H4 (cell line): ENCODE results near the gene HCK. TPM values are rescaled to one million over a fixed set of nuclear protein-coding genes. Genes with fewer than 3 reads are reported as not detected.

Experiments
- DNase-seq: peaks from one replicate; pipeline ENCODE4 v3.0.0-alpha.2; 2015; ENCODE audit warnings: low spot score
- total RNA-seq: library from RNA; depleted of rRNA; stranded (reverse); fragments of >200 nt; shearing (Covaris generic); gene quantifications from 2 replicates; pipeline ENCODE4 v1.2.3, GENCODE V29; 2014; rRNA removed

The HCK gene
- not detected in 2 replicates for total RNA-seq

GRCh38 chr20:32052090-32052777, at the start of gene HCK:
Gene HCK (plus strand): TSS chr20:32052242.
- DNase-seq = no peak

- DNase-seq = no peak
Measured at GRCh38 chr20:32003325-32003724, 48.7 kb upstream of the HCK start.

- peak; percentile 21 for DNase-seq
Measured at GRCh38 chr20:32004963-32005362, 47.1 kb upstream of the HCK start.

- DNase-seq = no peak
Measured at GRCh38 chr20:32006053-32006452, 46.0 kb upstream of the HCK start.

GRCh38 chr20:32006841-32007786, 44.9 kb upstream of the HCK start:
- DNase-seq = no peak

- peak; percentile 38 for DNase-seq
Measured at GRCh38 chr20:32007787-32008616, 44.0 kb upstream of the HCK start.

GRCh38 chr20:32009564-32009963, 42.5 kb upstream of the HCK start:
- no peak for DNase-seq

- DNase-seq = no peak
Measured at GRCh38 chr20:32010101-32010500, 41.9 kb upstream of the HCK start, which contains the start of gene CCM2L. Gene CCM2L (plus strand): TSS chr20:32010438. CDS start chr20:32010455, 17 bp downstream.

GRCh38 chr20:32010666-32011065, 41.4 kb upstream of the HCK start:
- DNase-seq = no peak

- no peak for DNase-seq
Measured at GRCh38 chr20:32012159-32012688, 39.8 kb upstream of the HCK start.

GRCh38 chr20:32013326-32013725, 38.7 kb upstream of the HCK start:
- DNase-seq = no peak

- DNase-seq = no peak
Measured at GRCh38 chr20:32017711-32018251, 34.3 kb upstream of the HCK start.

GRCh38 chr20:32018269-32019155, 33.5 kb upstream of the HCK start:
- DNase-seq = peak; percentile 35

- DNase-seq = peak; percentile 21
Measured at GRCh38 chr20:32019156-32019510, 32.9 kb upstream of the HCK start.

- no peak for DNase-seq
Measured at GRCh38 chr20:32019563-32020463, 32.2 kb upstream of the HCK start.

- DNase-seq = no peak
Measured at GRCh38 chr20:32021091-32021490, 31.0 kb upstream of the HCK start.

GRCh38 chr20:32024683-32025295, 27.3 kb upstream of the HCK start:
- DNase-seq = no peak

GRCh38 chr20:32027643-32028042, 24.4 kb upstream of the HCK start:
- no peak for DNase-seq
